HG03060 (cell line): ENCODE measurements around the gene ADAMTSL5.

ENCODE experiments used
- ATAC-seq: cut with Tn5 transposase; IDR thresholded peaks from one replicate; pipeline ENCODE4 v1.9.1; 2021; ENCODE audit warnings: low read depth, moderate number of reproducible peaks; ENCODE audit not compliant: unreplicated experiment

ADAMTSL5 gene

DNA sequence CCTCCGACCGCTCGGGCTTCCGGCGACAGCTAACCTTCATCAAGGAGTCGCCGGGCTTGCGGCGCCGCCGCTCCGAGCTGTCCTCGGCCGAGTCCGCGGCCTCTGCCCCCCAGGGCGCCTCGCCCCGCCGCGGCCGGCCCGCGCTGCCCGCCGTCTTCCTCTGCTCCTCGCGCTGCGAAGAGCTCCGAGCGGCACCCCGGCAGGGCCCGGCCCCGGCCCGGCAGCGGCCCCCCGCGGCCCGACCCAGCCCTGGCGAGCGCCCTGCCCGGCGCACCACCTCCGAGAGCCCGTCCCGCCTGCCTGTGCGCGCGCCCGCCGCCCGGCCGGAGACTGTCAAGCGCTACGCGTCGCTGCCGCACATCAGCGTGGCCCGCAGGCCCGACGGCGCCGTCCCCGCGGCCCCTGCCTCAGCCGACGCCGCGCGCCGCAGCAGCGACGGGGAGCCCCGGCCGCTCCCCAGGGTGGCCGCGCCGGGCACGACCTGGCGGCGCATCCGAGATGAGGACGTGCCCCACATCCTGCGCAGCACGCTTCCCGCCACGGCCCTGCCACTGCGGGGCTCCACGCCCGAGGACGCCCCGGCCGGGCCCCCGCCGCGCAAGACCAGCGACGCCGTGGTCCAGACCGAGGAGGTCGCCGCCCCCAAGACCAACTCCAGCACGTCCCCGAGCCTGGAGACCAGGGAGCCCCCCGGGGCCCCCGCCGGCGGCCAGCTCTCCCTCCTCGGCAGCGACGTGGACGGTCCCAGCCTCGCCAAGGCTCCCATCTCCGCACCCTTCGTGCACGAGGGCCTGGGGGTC is 43.4 kb downstream of the ADAMTSL5 start:
- no peak for ATAC-seq

DNA sequence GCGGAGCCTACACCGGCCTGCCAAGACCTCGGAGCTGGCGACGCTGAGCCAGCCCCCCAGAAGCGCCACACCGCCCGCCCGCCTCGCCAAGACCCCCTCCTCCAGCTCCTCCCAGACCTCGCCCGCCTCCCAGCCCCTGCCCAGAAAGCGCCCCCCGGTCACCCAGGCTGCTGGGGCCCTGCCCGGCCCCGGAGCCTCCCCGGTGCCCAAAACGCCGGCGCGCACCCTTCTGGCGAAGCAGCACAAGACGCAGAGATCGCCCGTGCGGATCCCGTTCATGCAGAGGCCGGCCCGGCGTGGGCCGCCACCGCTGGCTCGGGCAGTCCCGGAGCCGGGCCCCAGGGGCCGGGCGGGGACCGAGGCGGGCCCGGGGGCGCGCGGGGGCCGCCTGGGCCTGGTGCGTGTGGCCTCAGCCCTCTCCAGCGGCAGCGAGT is 44.0 kb downstream of the ADAMTSL5 start:
- no peak for ATAC-seq

DNA sequence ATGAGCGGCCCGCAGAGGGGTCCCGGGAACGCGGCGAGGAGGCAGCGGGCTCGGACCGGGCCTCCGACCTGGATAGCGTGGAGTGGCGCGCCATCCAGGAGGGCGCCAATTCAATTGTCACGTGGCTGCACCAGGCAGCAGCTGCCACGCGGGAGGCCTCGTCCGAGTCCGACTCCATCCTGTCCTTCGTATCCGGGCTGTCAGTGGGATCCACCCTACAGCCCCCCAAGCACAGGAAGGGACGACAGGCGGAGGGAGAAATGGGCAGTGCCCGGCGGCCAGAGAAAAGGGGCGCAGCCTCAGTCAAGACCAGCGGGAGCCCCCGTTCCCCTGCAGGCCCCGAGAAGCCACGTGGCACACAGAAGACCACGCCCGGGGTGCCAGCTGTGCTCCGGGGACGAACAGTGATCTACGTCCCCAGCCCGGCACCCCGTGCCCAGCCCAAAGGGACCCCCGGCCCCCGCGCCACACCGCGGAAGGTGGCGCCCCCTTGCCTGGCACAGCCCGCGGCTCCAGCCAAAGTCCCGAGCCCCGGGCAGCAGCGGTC is 44.5 kb downstream of the ADAMTSL5 start:
- ATAC-seq: no peak

DNA sequence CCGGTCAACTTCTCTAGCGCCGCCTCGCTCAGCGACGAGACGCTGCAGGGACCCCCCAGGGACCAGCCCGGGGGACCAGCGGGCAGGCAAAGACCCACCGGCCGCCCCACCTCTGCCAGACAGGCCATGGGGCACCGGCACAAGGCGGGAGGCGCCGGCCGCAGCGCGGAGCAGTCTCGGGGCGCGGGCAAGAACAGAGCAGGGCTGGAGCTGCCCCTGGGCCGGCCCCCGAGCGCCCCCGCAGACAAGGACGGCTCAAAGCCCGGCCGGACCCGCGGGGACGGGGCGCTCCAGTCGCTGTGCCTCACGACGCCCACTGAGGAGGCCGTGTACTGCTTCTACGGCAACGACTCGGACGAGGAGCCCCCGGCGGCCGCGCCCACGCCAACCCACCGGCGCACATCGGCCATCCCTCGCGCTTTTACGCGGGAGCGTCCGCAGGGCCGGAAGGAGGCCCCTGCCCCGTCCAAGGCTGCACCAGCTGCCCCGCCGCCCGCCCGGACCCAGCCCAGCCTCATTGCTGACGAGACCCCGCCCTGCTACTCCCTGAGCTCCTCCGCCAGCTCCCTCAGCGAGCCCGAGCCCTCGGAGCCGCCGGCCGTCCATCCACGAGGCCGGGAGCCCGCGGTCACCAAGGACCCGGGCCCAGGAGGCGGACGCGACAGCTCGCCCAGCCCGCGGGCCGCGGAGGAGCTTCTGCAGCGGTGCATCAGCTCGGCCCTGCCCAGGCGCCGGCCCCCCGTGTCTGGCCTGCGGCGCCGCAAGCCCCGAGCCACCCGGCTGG is 45.1 kb downstream of the ADAMTSL5 start:
- no peak for ATAC-seq

DNA sequence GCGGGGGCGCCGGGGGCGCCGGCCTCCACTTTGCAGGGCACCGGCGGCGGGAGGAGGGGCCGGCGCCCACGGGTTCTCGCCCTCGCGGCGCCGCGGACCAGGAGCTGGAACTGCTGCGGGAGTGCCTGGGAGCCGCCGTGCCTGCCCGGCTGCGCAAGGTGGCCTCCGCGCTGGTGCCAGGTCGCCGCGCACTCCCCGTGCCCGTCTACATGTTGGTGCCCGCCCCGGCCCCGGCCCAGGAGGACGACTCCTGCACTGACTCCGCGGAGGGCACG is 45.7 kb downstream of the ADAMTSL5 start:
- no peak for ATAC-seq

DNA sequence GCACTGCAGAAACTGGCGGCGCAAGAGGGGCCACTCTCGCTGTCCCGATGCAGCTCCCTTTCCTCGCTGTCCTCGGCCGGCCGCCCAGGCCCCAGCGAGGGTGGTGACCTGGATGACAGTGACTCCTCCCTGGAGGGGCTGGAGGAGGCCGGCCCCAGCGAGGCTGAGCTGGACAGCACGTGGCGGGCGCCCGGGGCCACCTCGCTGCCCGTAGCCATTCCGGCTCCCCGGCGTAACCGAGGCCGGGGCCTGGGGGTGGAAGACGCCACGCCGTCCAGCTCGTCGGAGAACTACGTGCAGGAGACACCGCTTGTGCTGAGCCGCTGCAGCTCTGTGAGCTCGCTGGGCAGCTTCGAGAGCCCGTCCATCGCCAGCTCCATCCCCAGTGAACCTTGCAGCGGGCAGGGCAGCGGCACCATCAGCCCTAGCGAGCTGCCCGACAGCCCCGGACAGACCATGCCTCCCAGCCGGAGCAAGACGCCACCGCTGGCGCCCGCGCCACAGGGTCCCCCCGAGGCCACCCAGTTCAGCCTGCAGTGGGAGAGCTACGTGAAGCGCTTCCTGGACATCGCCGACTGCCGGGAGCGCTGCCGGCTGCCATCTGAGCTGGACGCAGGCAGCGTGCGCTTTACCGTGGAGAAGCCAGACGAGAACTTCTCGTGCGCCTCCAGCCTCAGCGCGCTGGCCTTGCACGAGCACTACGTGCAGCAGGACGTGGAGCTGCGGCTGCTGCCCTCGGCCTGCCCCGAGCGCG is 46.2 kb downstream of the ADAMTSL5 start:
- no peak for ATAC-seq

DNA sequence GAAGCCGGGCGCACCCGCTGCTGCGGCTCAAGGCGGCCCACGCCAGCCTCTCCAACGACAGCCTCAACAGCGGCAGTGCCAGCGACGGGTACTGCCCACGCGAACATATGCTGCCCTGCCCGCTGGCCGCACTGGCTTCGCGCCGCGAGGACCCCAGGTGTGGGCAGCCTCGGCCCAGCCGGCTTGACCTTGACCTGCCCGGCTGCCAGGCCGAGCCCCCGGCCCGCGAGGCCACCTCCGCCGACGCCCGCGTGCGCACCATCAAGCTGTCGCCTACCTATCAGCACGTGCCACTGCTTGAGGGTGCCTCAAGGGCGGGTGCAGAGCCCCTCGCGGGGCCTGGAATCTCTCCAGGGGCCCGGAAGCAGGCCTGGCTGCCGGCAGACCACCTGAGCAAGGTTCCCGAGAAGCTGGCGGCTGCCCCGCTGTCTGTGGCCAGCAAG is 46.8 kb downstream of the ADAMTSL5 start:
- no peak for ATAC-seq

DNA sequence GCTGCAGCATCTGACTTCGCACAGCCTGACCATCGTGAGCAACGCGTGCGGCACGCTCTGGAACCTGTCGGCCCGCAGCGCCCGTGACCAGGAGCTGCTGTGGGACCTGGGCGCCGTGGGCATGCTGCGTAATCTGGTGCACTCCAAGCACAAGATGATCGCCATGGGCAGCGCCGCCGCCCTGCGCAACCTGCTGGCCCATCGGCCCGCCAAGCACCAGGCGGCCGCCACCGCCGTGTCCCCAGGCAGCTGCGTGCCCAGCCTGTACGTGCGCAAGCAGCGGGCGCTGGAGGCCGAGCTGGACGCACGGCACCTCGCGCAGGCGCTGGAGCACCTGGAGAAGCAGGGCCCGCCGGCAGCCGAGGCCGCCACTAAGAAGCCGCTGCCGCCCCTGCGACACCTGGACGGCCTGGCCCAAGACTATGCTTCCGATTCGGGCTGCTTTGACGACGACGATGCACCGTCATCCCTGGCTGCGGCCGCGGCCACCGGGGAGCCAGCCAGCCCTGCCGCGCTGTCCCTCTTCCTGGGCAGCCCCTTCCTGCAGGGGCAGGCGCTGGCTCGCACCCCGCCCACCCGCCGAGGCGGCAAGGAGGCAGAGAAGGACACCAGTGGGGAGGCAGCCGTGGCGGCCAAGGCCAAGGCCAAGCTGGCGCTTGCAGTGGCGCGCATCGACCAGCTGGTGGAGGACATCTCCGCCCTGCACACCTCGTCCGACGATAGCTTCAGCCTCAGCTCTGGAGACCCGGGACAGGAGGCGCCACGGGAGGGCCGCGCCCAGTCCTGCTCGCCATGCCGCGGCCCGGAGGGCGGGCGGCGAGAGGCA is 47.4 kb downstream of the ADAMTSL5 start:
- ATAC-seq: no peak

DNA sequence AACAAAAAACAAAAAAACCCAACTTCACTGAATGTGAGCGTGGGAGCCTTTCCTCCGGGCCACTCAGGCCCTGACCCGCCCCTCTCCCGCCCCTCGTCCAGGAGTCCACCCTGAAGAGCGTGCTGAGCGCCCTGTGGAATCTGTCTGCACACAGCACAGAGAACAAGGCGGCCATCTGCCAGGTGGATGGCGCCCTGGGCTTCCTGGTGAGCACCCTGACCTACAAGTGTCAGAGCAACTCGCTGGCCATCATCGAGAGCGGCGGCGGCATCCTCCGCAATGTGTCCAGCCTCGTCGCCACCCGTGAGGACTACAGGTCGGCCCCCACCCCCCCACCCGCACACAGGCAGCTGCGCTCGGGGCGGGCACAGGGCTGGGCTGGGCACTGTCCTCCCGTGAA is 51.0 kb downstream of the ADAMTSL5 start:
- ATAC-seq: no peak

DNA sequence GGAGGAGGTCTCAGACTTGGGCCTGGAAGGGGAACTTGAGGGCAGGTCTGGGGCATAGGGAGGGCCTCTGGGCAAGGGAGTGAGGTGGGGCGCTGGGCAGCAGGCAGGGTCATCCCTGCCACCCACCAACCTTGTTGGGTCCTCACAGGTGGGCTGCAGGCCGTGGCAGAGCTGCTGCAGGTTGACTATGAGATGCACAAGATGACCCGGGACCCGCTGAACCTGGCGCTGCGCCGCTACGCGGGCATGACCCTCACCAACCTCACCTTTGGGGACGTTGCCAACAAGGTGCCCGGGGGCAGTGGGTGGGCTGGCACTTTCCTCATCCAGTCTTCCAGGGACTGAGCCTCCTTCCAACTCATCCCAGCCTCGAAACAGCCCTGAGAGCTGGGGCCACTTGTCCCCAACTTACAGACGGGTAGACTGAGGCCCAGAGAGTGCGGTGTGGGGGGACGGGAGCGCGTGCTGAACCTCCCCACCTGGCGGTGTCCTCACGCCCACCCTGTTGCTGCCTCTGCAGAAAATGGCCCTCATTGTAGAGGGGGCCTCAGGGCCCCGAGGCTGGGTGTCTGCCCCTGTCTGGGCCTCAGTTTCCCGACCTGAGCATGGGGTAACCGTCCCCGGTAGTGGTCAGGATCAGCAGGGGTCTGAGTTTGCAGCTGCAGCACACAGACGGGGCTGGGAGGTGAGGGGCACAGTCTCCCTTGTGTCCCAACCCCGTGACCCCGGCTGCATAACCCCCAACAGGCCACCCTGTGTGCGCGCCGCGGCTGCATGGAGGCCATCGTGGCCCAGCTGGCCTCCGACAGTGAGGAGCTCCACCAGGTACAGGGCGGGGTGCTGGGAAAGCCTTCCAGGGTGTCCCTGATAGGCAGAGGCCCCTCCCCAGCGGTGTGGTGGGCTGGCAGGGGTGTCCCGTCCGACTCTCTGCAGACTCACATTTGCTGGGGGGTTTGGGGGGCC is 52.5 kb downstream of the ADAMTSL5 start:
- no peak for ATAC-seq

DNA sequence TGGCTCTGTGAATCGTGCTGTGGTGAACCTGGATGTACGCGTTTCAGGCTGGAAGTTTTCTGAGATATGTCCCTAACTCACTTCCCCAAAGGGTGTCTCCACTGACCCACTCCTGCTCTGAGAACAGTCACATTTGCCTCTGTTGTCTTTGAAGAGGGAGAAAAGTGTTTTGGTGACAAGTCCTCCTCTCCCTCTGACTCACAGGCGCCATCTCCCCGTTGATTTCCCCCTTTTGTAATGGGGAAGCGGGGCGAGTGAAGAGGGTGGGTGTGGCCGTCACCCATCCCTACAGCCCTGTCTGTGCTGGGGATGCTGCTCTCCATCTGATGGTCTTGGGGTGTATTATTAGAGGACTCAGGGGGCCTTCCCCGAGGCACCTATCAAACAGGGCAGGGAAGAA is 53.3 kb downstream of the ADAMTSL5 start:
- no peak for ATAC-seq

DNA sequence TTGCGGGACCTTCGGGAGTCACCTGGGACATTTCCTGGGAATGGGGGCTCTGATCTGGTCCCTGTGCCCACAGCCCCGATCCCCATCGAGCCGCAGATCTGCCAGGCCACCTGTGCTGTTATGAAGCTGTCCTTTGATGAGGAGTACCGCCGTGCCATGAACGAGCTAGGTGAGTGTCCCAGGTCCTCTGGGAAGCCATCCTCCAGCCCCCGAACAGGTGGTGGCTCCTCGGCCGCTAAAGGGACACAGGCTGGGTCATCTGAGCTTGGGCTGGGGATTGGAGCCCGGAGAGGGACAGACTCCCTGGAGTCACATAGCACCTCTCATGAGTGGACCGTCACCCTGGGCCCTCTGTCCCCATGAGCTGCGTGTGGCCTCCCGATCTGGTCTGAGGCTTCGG is 54.9 kb downstream of the ADAMTSL5 start:
- ATAC-seq: no peak

DNA sequence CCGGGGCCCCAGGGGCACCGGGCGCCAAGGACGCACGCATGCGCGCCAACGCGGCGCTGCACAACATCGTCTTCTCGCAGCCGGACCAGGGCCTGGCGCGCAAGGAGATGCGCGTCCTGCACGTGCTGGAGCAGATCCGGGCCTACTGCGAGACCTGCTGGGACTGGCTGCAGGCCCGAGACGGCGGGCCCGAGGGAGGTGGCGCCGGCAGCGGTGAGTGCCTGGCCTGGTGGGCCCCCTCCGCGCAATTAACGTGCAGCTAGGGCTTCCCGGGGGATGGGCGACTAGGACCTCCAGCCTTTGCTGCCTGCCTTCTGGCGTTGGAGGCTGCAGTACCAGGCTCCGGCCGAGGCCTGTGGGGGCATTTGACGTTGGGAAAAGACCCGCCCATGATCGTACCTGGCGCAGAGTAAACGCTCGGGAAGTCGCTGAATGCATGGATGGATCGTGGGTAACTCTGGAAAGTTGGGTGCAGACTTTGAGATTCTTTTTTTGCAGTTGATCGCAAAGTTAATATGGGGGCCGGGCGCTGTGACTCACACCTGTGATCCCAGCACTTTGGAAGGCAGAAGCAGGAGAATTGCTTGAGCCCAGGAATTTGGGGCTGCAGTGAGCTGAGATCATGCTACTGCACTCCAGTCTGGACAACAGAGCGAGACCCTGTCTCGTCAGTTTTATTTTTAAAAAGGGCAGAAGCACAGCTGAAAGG is 55.6 kb downstream of the ADAMTSL5 start:
- no peak for ATAC-seq

DNA sequence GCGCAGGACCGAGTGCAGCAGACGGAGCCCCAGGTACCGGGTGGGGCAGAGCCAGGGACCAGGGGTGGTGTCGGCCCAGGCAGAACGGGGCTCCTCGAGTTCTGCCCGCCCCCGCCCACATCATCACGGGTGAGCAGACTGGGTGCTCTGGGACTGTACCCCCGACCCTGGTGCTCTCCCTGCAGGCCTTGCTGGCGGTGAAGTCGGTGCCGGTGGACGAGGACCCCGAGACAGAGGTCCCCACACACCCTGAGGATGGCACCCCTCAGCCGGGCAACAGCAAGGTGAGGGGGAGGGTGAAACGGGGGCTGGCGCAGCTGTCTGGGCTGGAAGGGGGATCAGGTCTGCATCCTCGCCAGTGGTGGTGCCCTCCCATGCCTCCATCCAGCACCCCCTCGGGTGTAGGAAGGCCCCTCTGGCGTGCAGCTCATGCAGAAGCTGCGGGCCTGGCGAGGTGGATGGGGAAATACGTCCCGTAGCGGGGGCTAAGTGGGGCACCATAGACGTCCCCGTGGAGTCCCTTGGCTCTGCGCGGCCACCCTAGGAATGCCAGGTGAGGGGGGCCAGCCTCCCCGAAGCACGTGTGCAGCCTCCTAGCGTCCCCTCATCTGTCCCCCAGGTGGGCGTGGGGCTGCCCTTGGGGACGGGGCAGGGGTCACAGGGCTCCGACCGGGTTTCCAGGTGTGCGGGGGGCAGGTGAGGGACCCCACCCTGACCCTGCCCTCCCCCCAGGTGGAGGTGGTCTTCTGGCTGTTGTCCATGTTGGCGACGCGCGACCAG is 56.5 kb downstream of the ADAMTSL5 start:
- ATAC-seq: no peak

DNA sequence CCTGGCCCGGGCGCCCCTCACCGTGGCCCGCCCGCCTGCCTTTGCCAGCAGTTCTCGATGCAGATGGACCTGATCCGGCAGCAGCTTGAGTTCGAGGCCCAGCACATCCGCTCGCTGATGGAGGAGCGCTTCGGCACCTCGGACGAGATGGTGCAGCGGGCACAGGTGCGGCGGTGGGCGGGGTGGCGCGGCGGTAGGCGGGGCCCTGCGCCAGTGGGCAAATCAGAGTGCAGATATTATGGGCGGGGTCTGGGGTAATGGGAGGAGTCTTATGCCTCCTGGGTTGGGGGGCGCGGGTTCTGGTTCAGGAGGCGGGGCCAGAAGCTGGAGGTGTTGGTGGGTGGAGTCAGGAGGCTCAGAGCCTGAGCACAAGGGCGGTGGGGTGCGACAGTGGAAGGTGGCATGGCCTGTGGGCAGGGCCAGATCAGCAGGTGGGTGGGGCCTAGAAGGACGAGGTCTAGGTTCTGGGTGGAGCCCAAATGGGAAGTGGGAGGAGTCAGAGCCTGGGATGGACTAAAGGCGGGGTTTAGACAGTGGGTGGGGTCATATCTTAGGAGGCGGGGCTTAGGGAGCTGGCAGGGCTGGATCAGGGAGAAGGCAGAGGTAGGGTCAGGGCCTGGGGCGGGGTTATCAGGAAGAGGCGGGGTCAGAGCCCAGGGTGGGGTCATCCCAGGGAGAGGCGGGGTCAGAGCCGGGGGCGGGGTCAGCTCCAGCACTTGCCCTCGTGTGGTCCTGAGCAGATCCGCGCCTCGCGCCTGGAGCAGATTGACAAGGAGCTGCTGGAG is 57.3 kb downstream of the ADAMTSL5 start:
- no peak for ATAC-seq
